Cardiac muscle cell (in vitro differentiated cells and primary cell): Measurements from ENCODE around the gene CFAP99. TPM values are rescaled to one million over a fixed set of nuclear protein-coding genes. Genes with fewer than 3 reads are reported as not detected.

ENCODE experiments used
- DNase-seq, 2 donors: peaks; one replicate each; pipeline versions ENCODE4 v3.0.0 to v3.0.0-alpha.2; 2010 to 2017; ENCODE audit warnings: low read depth in 1 of 2, low spot score in 1 of 2
- H3K27ac ChIP-seq: fragments of 200-600 bp; sonication (generic); 2 replicates; pipeline ENCODE4 v1.5.1; 2016
- H3K27me3 ChIP-seq: fragments of 200-600 bp; sonication (generic); 2 replicates; pipeline ENCODE4 v1.6.0; 2016; ENCODE audit warnings: control low read depth
- H3K36me3 ChIP-seq: fragments of 200-600 bp; sonication (generic); 2 replicates; pipeline ENCODE4 v1.5.1; 2016; ENCODE audit warnings: control low read depth
- H3K4me1 ChIP-seq: fragments of 200-600 bp; sonication (generic); 2 replicates; pipeline ENCODE4 v1.8.1; 2017; ENCODE audit warnings: low read depth, mild to moderate bottlenecking, mixed run types
- H3K4me3 ChIP-seq: fragments of 200-600 bp; sonication (generic); 2 replicates; pipeline ENCODE4 v1.5.1; 2016; ENCODE audit warnings: mild to moderate bottlenecking
- H3K9me3 ChIP-seq: fragments of 200-600 bp; sonication (generic); 2 replicates; pipeline ENCODE4 v1.5.1; 2017; ENCODE audit warnings: low read depth, mild to moderate bottlenecking, control low read depth
- polyA plus RNA-seq: library from polyadenylated mRNA; unstranded; fragments of >200 nt; fragmentation: Nextera tagmentation; extraction: Ambion mirVana; gene quantifications from 2 replicates; pipeline ENCODE4 v1.2.1, GENCODE V29; 2016
- total RNA-seq: library from RNA; depleted of rRNA; stranded (reverse); fragments of >200 nt; gene quantifications from 2 replicates; pipeline ENCODE4 v1.2.3, GENCODE V29; 2016
- TF ChIP-seq, protein P1 (sequence below): IDR thresholded peaks from 2 replicates; pipeline ENCODE4 v1.5.1; 2012; ENCODE audit warnings: low read depth, mild to moderate bottlenecking, low read length

Gene CFAP99
- total and polyA plus RNA-seq, 2 experiments from 2014 or later = 0.10 TPM; not detected in 1

DNA sequence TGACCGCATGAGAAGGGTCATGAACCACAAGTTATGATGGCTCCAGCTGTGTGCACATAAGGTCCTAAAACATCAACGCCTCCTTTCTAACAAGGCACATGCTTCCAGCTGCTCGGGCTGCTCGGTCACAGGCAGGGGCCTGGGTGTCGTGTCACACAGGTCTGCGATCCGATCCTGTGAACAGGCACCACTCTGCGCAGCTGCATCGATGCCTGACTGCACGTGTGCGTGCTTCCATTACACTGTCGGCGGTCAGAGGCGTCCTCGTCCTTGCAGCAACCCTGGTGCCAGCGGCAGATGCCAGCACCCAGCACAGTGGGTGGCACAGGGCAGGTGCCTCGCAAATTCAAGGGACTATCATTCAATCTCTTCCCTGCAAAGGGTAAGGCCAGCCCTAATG, 24.2 kb upstream of the CFAP99 start:
- Histone ChIP-seq H3K27ac (no peak overlapping the region), H3K27me3 (no peaks in the 10 kb centered on the region), H3K36me3 (no peaks in the 10 kb centered on the region), H3K4me3 (no peak overlapping the region), H3K4me1 (peaks cover 4% of the 10 kb centered on the region), H3K9me3 (no peaks in the 10 kb centered on the region)
- no peak for DNase-seq
- TF ChIP-seq, protein P1, sequence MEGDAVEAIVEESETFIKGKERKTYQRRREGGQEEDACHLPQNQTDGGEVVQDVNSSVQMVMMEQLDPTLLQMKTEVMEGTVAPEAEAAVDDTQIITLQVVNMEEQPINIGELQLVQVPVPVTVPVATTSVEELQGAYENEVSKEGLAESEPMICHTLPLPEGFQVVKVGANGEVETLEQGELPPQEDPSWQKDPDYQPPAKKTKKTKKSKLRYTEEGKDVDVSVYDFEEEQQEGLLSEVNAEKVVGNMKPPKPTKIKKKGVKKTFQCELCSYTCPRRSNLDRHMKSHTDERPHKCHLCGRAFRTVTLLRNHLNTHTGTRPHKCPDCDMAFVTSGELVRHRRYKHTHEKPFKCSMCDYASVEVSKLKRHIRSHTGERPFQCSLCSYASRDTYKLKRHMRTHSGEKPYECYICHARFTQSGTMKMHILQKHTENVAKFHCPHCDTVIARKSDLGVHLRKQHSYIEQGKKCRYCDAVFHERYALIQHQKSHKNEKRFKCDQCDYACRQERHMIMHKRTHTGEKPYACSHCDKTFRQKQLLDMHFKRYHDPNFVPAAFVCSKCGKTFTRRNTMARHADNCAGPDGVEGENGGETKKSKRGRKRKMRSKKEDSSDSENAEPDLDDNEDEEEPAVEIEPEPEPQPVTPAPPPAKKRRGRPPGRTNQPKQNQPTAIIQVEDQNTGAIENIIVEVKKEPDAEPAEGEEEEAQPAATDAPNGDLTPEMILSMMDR = no peak

DNA sequence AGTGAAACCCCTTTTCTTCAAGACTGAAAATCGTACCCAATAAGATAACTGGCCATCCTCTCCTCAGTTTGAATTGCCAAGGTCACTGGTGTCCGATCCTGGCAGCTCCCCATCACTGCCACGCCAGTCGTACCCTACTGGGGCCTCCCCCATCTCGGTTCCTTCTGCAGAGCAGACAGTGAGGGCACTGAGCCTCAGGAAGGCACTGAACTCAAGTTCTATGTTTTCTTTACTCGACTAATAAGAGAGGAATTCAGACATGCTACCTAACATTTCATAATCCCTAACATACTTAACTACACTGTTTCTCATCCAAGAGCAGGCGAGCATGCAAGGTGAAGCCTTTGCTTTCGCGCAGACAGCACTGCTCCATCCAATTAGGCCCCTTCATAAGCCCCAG, 23.7 kb upstream of the CFAP99 start:
- peak in 1 of 2 donors; percentile 27 for DNase-seq
- Histone ChIP-seq H3K4me3 (no peak overlapping the region), H3K27ac (no peak overlapping the region), H3K36me3 (no peaks in the 10 kb centered on the region), H3K4me1 (peaks cover 4% of the 10 kb centered on the region), H3K9me3 (no peaks in the 10 kb centered on the region), H3K27me3 (no peaks in the 10 kb centered on the region)
- TF ChIP-seq, protein P1 = no peak

DNA sequence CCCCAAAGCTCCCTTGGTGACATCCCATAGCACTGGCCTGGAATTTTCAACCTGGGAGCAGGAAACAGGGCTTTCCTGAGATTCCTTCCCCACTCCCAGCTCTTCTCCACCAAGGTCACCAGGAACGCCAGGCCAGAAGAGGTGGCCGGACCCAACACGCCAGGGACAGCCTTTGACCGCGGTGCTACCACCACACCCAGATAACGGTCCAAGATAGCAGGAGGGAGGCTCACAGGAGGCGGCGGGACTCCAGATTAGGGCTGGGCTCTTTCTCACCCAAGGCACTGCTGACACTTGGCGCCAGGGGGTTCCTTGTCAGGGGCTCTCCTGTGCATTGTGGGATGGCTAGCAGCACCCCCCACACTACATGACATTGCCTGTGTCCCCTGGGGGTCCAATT, 23.2 kb upstream of the CFAP99 start:
- Histone ChIP-seq H3K9me3 (no peaks in the 10 kb centered on the region), H3K36me3 (no peaks in the 10 kb centered on the region), H3K27me3 (no peaks in the 10 kb centered on the region), H3K4me3 (no peak overlapping the region), H3K27ac (no peak overlapping the region), H3K4me1 (peaks cover 4% of the 10 kb centered on the region)
- TF ChIP-seq, protein P1 = no peak
- no peak for DNase-seq

DNA sequence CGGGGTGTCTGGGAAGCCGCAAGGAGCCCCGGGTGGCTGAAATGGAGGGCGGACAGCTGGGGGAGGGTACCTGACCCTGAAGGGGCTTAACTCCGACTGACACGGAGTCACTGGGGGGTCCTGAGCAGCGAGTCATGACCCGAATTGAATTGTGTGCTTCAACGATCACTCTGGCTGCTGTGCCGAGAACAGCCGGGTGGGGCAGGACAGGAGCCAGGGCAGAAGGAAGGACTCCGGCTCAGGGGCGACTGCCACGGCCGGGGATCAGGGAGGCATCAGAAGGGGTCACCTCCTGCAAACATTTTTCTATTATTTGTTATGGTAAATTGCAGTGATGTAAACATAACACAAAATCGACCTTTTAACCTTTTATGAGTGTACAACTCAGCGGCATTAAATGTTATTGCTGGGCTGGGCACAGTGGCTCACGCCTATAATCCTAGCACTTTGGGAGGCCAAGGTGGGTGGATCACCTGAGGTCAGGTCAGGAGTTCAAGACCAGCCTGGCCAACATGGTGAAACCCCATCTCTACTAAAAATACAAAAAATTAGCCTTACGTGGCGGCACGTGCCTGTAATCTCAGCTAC, 21.9 kb upstream of the CFAP99 start:
- Histone ChIP-seq H3K27me3 (no peaks in the 10 kb centered on the region), H3K27ac (no peak overlapping the region), H3K36me3 (no peaks in the 10 kb centered on the region), H3K9me3 (no peaks in the 10 kb centered on the region), H3K4me1 (peaks cover 6% of the 10 kb centered on the region), H3K4me3 (no peak overlapping the region)
- DNase-seq = no peak
- TF ChIP-seq, protein P1 = no peak

DNA sequence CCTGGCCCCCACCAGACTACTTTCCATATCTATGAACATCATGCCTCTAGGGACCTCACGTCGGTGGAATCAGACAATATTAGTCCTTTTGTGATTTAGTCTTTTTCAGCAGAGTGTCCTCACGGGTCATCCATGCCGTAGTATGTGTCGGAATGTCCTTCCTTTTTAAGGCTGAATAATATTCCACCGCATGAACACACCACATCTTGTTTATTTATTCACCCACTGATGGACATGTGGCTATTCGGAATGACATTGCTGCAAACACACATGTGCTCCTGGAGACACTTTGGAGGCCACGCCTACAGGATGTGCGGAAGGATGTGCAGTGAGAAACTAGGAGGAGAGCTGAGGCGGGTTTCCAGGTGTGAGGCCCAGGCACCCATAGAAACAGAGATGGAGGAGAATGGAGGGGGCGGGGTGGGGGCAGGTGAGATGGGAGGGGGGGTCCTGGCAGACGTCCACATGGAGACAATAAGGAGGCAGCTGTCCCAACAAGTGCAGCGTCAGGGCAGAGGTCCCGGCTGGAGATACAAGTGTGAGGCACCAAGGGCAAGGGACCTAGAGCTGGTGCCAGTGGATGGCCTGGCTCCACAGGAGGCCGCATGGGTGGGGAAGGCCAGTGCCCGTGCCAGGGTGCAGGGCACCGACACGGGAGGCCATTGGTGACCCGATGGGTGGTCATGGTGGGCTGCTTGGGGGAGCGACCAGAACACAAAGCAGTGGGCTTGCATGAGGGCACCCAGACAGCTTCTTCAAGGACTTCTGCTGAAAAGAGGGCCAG, 21.0 kb upstream of the CFAP99 start:
- H3K9me3 ChIP-seq = no peaks in the 10 kb centered on the region
- no peaks in the 10 kb centered on the region for H3K27me3 ChIP-seq
- H3K36me3 ChIP-seq = no peaks in the 10 kb centered on the region
- TF ChIP-seq, protein P1 = no peak
- H3K27ac ChIP-seq = no peak overlapping the region
- no peak overlapping the region for H3K4me3 ChIP-seq
- no peak for DNase-seq
- H3K4me1 ChIP-seq = peaks cover 6% of the 10 kb centered on the region
